HepG2 (cell line): Measurements from ENCODE around the gene TBC1D14. TPM values are rescaled to one million over a fixed set of nuclear protein-coding genes. Genes with fewer than 3 reads are reported as not detected.

Source experiments
- FOXA3 ChIP-seq: IDR thresholded peaks from 2 replicates; pipeline ENCODE4 v1.6.1; 2016; ENCODE audit warnings: missing genetic modification reagents, missing compliant biosample characterization
- GABPA ChIP-seq, 2 experiments: IDR thresholded peaks; 2 replicates each; pipeline ENCODE4 v1.6.1; 2011 to 2016; ENCODE audit warnings: low read depth in 2 of 2, low read length in 1 of 2, missing biosample characterization in 1 of 2, missing genetic modification characterization in 1 of 2
- GABPB1 ChIP-seq: IDR thresholded peaks from 2 replicates; pipeline ENCODE4 v1.6.1; 2016; ENCODE audit warnings: mild to moderate bottlenecking, missing genetic modification reagents, moderate library complexity, missing compliant biosample characterization
- HDAC2 ChIP-seq: sonication (generic); formaldehyde crosslinking; IDR thresholded peaks from 2 replicates; pipeline ENCODE4 v1.4.0; 2020; ENCODE audit warnings: missing genetic modification reagents
- HMGA1 ChIP-seq: sonication (generic); formaldehyde crosslinking; conservative IDR thresholded peaks from 2 replicates; pipeline ENCODE4 v1.4.0; 2020; ENCODE audit warnings: missing genetic modification reagents
- KDM6A ChIP-seq: IDR thresholded peaks from 2 replicates; pipeline ENCODE4 v1.6.1; 2016; ENCODE audit warnings: low read depth
- MAFG ChIP-seq: sonication (generic); formaldehyde crosslinking; IDR thresholded peaks from 2 replicates; pipeline ENCODE4 v1.5.1; 2020; ENCODE audit warnings: mild to moderate bottlenecking, missing genetic modification reagents
- MEF2D ChIP-seq: sonication (generic); formaldehyde crosslinking; IDR thresholded peaks from 2 replicates; pipeline ENCODE4 v1.5.1; 2020; ENCODE audit warnings: mild to moderate bottlenecking, missing genetic modification reagents
- NFYB ChIP-seq: sonication (generic); formaldehyde crosslinking; IDR thresholded peaks from 2 replicates; pipeline ENCODE4 v1.4.0; 2020; ENCODE audit warnings: missing genetic modification reagents
- NFYC ChIP-seq: IDR thresholded peaks from 2 replicates; pipeline ENCODE4 v1.6.1; 2016; ENCODE audit warnings: missing genetic modification reagents, missing compliant biosample characterization
- PHB2 ChIP-seq: fragments of 450-650 bp; IDR thresholded peaks from 2 replicates; pipeline ENCODE4 v1.6.1; 2018; ENCODE audit not compliant: partially characterized antibody
- SAFB2 ChIP-seq: sonication (generic); formaldehyde crosslinking; IDR thresholded peaks from 2 replicates; pipeline ENCODE4 v1.5.1; 2020; ENCODE audit warnings: missing genetic modification reagents, low read depth, mild to moderate bottlenecking, borderline replicate concordance
- SKIL ChIP-seq: sonication (generic); formaldehyde crosslinking; IDR thresholded peaks from 2 replicates; pipeline ENCODE4 v1.8.0; 2022; ENCODE audit warnings: missing genetic modification reagents, mild to moderate bottlenecking, moderate library complexity, borderline replicate concordance
- TBL1XR1 ChIP-seq: fragments of 150-350 bp; IDR thresholded peaks from 2 replicates; pipeline ENCODE4 v1.6.1; 2014; ENCODE audit warnings: borderline replicate concordance, low read length; ENCODE audit not compliant: partially characterized antibody
- ZBTB1 ChIP-seq: sonication (generic); formaldehyde crosslinking; IDR thresholded peaks from 2 replicates; pipeline ENCODE4 v1.4.0; 2020; ENCODE audit warnings: missing genetic modification reagents, borderline replicate concordance
- ZBTB8A ChIP-seq: sonication (generic); formaldehyde crosslinking; IDR thresholded peaks from 2 replicates; pipeline ENCODE4 v1.4.0; 2020; ENCODE audit warnings: mild to moderate bottlenecking, low read depth, missing genetic modification reagents, borderline replicate concordance
- ZNF143 ChIP-seq: sonication (generic); formaldehyde crosslinking; IDR thresholded peaks from 2 replicates; pipeline ENCODE4 v1.4.0; 2020; ENCODE audit warnings: missing genetic modification reagents
- ZNF20 ChIP-seq: sonication (generic); formaldehyde crosslinking; IDR thresholded peaks from 2 replicates; pipeline ENCODE4 v1.4.0; 2020; ENCODE audit warnings: mild to moderate bottlenecking, moderate library complexity, missing genetic modification reagents
- ZNF572 ChIP-seq: sonication (generic); formaldehyde crosslinking; IDR thresholded peaks from 2 replicates; pipeline ENCODE4 v1.5.1; 2020; ENCODE audit warnings: mild to moderate bottlenecking, missing genetic modification reagents
- ZNF788 ChIP-seq: sonication (generic); formaldehyde crosslinking; IDR thresholded peaks from 2 replicates; pipeline ENCODE4 v1.5.0; 2020; ENCODE audit warnings: mild to moderate bottlenecking, missing genetic modification reagents, borderline replicate concordance
- polyA plus RNA-seq, 8 experiments: library from polyadenylated mRNA; depleted of rRNA in 3 of 8; stranded (reverse) in 7 of 8; unstranded in 1 of 8; fragments of >200 nt; fragmentation: Illumina TruSeq in 4 of 8; extraction: Trizol in 4 of 8; gene quantifications; 2 replicates each; pipeline versions ENCODE4 v1.2.1 to v1.2.3, GENCODE V29; 2011 to 2016; ENCODE audit warnings: low read depth in 4 of 8, missing spikeins in 1 of 8, mixed read lengths in 1 of 8; ENCODE audit not compliant: insufficient read depth in 1 of 8
- total RNA-seq, 5 experiments: library from RNA; depleted of rRNA; stranded (reverse); fragments of >200 nt; fragmentation: Illumina TruSeq; extraction: Trizol; gene quantifications; 2 replicates each; pipeline ENCODE4 v1.2.3, GENCODE V29; 2016; ENCODE audit warnings: low read depth in 1 of 5
- TF ChIP-seq, protein P1 (sequence below): sonication (generic); formaldehyde crosslinking; conservative IDR thresholded peaks from 2 replicates; pipeline ENCODE4 v1.8.0; 2022; ENCODE audit warnings: mild to moderate bottlenecking, moderate library complexity, missing genetic modification reagents
- TF ChIP-seq, protein P2 (sequence below): sonication (generic); IDR thresholded peaks from 2 replicates; pipeline ENCODE4 v1.6.1; 2016; ENCODE audit warnings: low read depth, borderline replicate concordance
- TF ChIP-seq, protein P3 (sequence below): sonication (generic); formaldehyde crosslinking; conservative IDR thresholded peaks from 2 replicates; pipeline ENCODE4 v1.4.0; 2020; ENCODE audit warnings: missing genetic modification reagents

TBC1D14 gene
- total and polyA plus RNA-seq, 2 of the 13 experiments (the other 11 are each of a cell fraction or from before 2014, with no cell fraction given) = 29.5 to 46.5 TPM

GRCh38 chr4:6926681-6927478 lies 17.3 kb downstream of the TBC1D14 start (continued):
- TF ChIP-seq ZBTB1 (CRISPR knock-in tag) (no peak), ZNF143 (CRISPR knock-in tag) (no peak), ZNF20 (CRISPR knock-in tag) (no peak), SAFB2 (CRISPR knock-in tag) (no peak), HMGA1 (no peak), ZBTB8A (CRISPR knock-in tag) (no peak), KDM6A (no peak), GABPB1 (CRISPR knock-in tag) (no peak), NFYB (CRISPR knock-in tag) (no peak), FOXA3 (no peak), HDAC2 (peak; percentile 43; the same call in 1 of the 2 replicates), TBL1XR1 (no peak), SKIL (CRISPR knock-in tag) (peak; percentile 90; the same call in 1 of the 2 replicates), ZNF788 (CRISPR knock-in tag) (peak; percentile 41; the same call in 1 of the 2 replicates), ZNF572 (CRISPR knock-in tag) (no peak), MEF2D (CRISPR knock-in tag) (no peak), PHB2 (no peak), GABPA (IDR thresholded peaks at IDR 0.05; ENCODE audit: low read depth, low read length) (no peak), GABPA (CRISPR knock-in tag; IDR thresholded peaks at IDR 0.05; ENCODE audit: low read depth) (no peak), NFYC (CRISPR knock-in tag) (no peak), MAFG (CRISPR knock-in tag) (no peak)
- TF ChIP-seq, protein P1, sequence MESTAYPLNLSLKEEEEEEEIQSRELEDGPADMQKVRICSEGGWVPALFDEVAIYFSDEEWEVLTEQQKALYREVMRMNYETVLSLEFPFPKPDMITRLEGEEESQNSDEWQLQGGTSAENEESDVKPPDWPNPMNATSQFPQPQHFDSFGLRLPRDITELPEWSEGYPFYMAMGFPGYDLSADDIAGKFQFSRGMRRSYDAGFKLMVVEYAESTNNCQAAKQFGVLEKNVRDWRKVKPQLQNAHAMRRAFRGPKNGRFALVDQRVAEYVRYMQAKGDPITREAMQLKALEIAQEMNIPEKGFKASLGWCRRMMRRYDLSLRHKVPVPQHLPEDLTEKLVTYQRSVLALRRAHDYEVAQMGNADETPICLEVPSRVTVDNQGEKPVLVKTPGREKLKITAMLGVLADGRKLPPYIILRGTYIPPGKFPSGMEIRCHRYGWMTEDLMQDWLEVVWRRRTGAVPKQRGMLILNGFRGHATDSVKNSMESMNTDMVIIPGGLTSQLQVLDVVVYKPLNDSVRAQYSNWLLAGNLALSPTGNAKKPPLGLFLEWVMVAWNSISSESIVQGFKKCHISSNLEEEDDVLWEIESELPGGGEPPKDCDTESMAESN (CRISPR knock-in tag) = peak; percentile 82
- TF ChIP-seq, protein P2, sequence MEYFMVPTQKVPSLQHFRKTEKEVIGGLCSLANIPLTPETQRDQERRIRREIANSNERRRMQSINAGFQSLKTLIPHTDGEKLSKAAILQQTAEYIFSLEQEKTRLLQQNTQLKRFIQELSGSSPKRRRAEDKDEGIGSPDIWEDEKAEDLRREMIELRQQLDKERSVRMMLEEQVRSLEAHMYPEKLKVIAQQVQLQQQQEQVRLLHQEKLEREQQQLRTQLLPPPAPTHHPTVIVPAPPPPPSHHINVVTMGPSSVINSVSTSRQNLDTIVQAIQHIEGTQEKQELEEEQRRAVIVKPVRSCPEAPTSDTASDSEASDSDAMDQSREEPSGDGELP = peak; percentile 10; the same call in 1 of the 2 replicates
- TF ChIP-seq, protein P3, sequence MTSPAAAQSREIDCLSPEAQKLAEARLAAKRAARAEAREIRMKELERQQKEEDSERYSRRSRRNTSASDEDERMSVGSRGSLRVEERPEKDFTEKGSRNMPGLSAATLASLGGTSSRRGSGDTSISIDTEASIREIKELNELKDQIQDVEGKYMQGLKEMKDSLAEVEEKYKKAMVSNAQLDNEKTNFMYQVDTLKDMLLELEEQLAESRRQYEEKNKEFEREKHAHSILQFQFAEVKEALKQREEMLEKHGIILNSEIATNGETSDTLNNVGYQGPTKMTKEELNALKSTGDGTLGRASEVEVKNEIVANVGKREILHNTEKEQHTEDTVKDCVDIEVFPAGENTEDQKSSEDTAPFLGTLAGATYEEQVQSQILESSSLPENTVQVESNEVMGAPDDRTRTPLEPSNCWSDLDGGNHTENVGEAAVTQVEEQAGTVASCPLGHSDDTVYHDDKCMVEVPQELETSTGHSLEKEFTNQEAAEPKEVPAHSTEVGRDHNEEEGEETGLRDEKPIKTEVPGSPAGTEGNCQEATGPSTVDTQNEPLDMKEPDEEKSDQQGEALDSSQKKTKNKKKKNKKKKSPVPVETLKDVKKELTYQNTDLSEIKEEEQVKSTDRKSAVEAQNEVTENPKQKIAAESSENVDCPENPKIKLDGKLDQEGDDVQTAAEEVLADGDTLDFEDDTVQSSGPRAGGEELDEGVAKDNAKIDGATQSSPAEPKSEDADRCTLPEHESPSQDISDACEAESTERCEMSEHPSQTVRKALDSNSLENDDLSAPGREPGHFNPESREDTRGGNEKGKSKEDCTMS (CRISPR knock-in tag) = no peak
